K562 (cell line): Measurements from ENCODE around the gene DNAAF3. TPM values are rescaled to one million over a fixed set of nuclear protein-coding genes. Genes with fewer than 3 reads are reported as not detected.
A peak's percentile ranks its signal among the peaks of the same experiment; 100 is the strongest.

Source experiments
- ATF1 ChIP-seq, 2 experiments: fragments of 450-650 bp in 1 of 2; IDR thresholded peaks; 2 replicates each; pipeline ENCODE4 v1.6.1; 2016; ENCODE audit warnings: missing compliant biosample characterization in 1 of 2, missing genetic modification characterization in 1 of 2
- BMI1 ChIP-seq: fragments of 150-350 bp; IDR thresholded peaks from 2 replicates; pipeline ENCODE4 v1.6.1; 2014; ENCODE audit warnings: low read length
- CAMTA2 ChIP-seq: fragments of 250-450 bp; sonication (Bioruptor Pico); conservative IDR thresholded peaks from 2 replicates; pipeline ENCODE4 v1.5.1; 2022
- CBX3 ChIP-seq, 2 experiments: IDR thresholded peaks; 1 replicate in 1 of 2; 2 replicates in 1 of 2; pipeline ENCODE4 v1.6.1; 2012; ENCODE audit warnings: inconsistent platforms in 2 of 2, low read length in 2 of 2, borderline replicate concordance in 1 of 2, control low read depth in 1 of 2
- CHD2 ChIP-seq: IDR thresholded peaks from 2 replicates; pipeline ENCODE4 v1.6.1; 2011; ENCODE audit warnings: low read depth, low read length
- CHD4 ChIP-seq: fragments of 200-600 bp; sonication (generic); IDR thresholded peaks from 3 replicates; pipeline ENCODE4 v1.6.1; 2012; ENCODE audit warnings: low read depth, mild to moderate bottlenecking, mixed read lengths, low read length, inconsistent platforms; ENCODE audit not compliant: insufficient read depth, insufficient replicate concordance, poor library complexity, severe bottlenecking
- ELF1 ChIP-seq: fragments of 200-800 bp; sonication (Bioruptor generic); IDR thresholded peaks from 2 replicates; pipeline ENCODE4 v1.6.1; 2016; ENCODE audit warnings: missing genetic modification characterization, missing compliant biosample characterization
- GTF2B ChIP-seq: IDR thresholded peaks from 2 replicates; pipeline ENCODE4 v1.6.1; 2011; ENCODE audit not compliant: insufficient read length; ENCODE audit errors: extremely low read depth
- HMG20A ChIP-seq: fragments of 450-650 bp; formaldehyde crosslinking; conservative IDR thresholded peaks from 2 replicates; pipeline ENCODE4 v1.4.0; 2020; ENCODE audit warnings: mild to moderate bottlenecking, mixed read lengths
- KAT2B ChIP-seq: IDR thresholded peaks from one replicate; pipeline ENCODE4 v1.6.1; 2012; ENCODE audit warnings: low read depth, mild to moderate bottlenecking, control low read depth, inconsistent platforms, low read length, moderate library complexity
- KHSRP ChIP-seq: fragments of 450-650 bp; IDR thresholded peaks from 2 replicates; pipeline ENCODE4 v1.6.1; 2017
- KLF13 ChIP-seq: fragments of 450-650 bp; IDR thresholded peaks from 2 replicates; pipeline ENCODE4 v1.6.1; 2016; ENCODE audit warnings: missing genetic modification characterization, low read depth, mild to moderate bottlenecking, missing compliant biosample characterization, moderate library complexity, borderline replicate concordance
- NCOA4 ChIP-seq: fragments of 450-650 bp; IDR thresholded peaks from 2 replicates; pipeline ENCODE4 v1.6.1; 2018; ENCODE audit warnings: mild to moderate bottlenecking; ENCODE audit not compliant: partially characterized antibody
- NFIX ChIP-seq: fragments of 250-450 bp; sonication (Bioruptor Pico); IDR thresholded peaks from 2 replicates; pipeline ENCODE4 v1.4.0; 2020; ENCODE audit warnings: low read depth, mild to moderate bottlenecking, moderate library complexity
- NRF1 ChIP-seq, 2 experiments: fragments of 450-650 bp; IDR thresholded peaks in 1 of 2; conservative IDR thresholded peaks in 1 of 2; 2 replicates each; pipeline ENCODE4 v1.6.1; 2014; ENCODE audit warnings: mild to moderate bottlenecking in 2 of 2
- PHF8 ChIP-seq: fragments of 200-600 bp; sonication (generic); IDR thresholded peaks from 2 replicates; pipeline ENCODE4 v1.6.1; 2012; ENCODE audit warnings: mixed run types, mild to moderate bottlenecking, inconsistent platforms, low read length, moderate library complexity, borderline replicate concordance
- RB1 ChIP-seq: fragments of 450-650 bp; IDR thresholded peaks from 2 replicates; pipeline ENCODE4 v1.6.1; 2017; ENCODE audit warnings: low read depth, mild to moderate bottlenecking
- RFX5 ChIP-seq: IDR thresholded peaks from 2 replicates; pipeline ENCODE4 v1.6.1; 2011; ENCODE audit warnings: low read depth, mild to moderate bottlenecking, improper control_type of control experiment, low read length
- TRIM25 ChIP-seq: fragments of 450-650 bp; IDR thresholded peaks from 2 replicates; pipeline ENCODE4 v1.7.0; 2016; ENCODE audit warnings: borderline replicate concordance
- UBTF ChIP-seq, 2 experiments: IDR thresholded peaks; 2 replicates each; pipeline ENCODE4 v1.6.1; 2012; ENCODE audit warnings: improper control_type of control experiment in 2 of 2, low read depth in 2 of 2, low read length in 2 of 2, borderline replicate concordance in 1 of 2
- USF1 ChIP-seq: sonication (generic); formaldehyde crosslinking; IDR thresholded peaks from 2 replicates; pipeline ENCODE4 v1.9.0; 2022; ENCODE audit warnings: mild to moderate bottlenecking, missing genetic modification reagents
- ZNF431 ChIP-seq: sonication (generic); formaldehyde crosslinking; IDR thresholded peaks from 2 replicates; pipeline ENCODE4 v1.8.0; 2022; ENCODE audit warnings: mild to moderate bottlenecking, missing genetic modification reagents
- polyA plus RNA-seq, 8 experiments: library from polyadenylated mRNA; depleted of rRNA in 4 of 8; stranded (reverse) in 5 of 8; unstranded in 3 of 8; fragments of >200 nt; fragmentation: Nextera tagmentation in 2 of 8; fragmentation: Illumina TruSeq in 1 of 8; extraction: Ambion mirVana in 2 of 8; extraction: Trizol in 1 of 8; gene quantifications; 2 replicates each; pipeline versions ENCODE4 v1.2.1 to v1.2.3, GENCODE V29; 2011 to 2014; ENCODE audit warnings: inconsistent platforms in 1 of 8, missing spikeins in 1 of 8
- total RNA-seq, 7 experiments: library from RNA; depleted of rRNA in 6 of 7; stranded (reverse); fragments of >200 nt in 6 of 7; fragmentation: Illumina TruSeq in 2 of 7; extraction: Trizol in 2 of 7; gene quantifications; 2 replicates each; pipeline versions ENCODE4 v1.2.1 to v1.2.3, GENCODE V29; 2011 to 2021; ENCODE audit warnings: low replicate concordance in 1 of 7

Gene DNAAF3
- total and polyA plus RNA-seq, 9 of the 15 experiments (the other 6 are each of a cell fraction or from before 2014, with no cell fraction given): 21.6 to 61.5 (median 43.0) TPM

- TF ChIP-seq CBX3 (IDR thresholded peaks at IDR 0.05; ENCODE audit: borderline replicate concordance in 1 of 2, low read length in 2 of 2) (no peak), ATF1 (CRISPR knock-in tag; IDR thresholded peaks at IDR 0.05) (no peak), ATF1 (tag; IDR thresholded peaks at IDR 0.05) (0 out of 2 replicates have a peak, but pooled peaks have one; percentile 39), CHD2 (no peak), NCOA4 (no peak), UBTF (IDR thresholded peaks at IDR 0.05; ENCODE audit: borderline replicate concordance in 1 of 2, low read depth in 2 of 2, low read length in 2 of 2) (no peak), HMG20A (CRISPR knock-in tag) (no peak), PHF8 (peak; percentile 45; the same call in 1 of the 2 replicates), CHD4 (no peak), KAT2B (no peak), ELF1 (tag) (peak; percentile 36; the same call in 1 of the 2 replicates), USF1 (no peak), GTF2B (no peak), NRF1 (conservative IDR thresholded peaks at IDR 0.05 in 1 of 2, IDR thresholded peaks at IDR 0.05 in 1 of 2) (peak; percentile 46 to 52; a peak in 3 of 4 replicates), BMI1 (no peak), ZNF431 (CRISPR knock-in tag) (no peak), TRIM25 (no peak), CAMTA2 (CRISPR knock-in tag) (no peak), NFIX (no peak), KLF13 (tag) (no peak), RFX5 (no peak), KHSRP (no peak), RB1 (no peak)
Observed at GRCh38 chr19:55158848-55159749, 7.3 kb downstream of the DNAAF3 start (continued).
